Measurements from ENCODE around the gene TNRC6B.
"Not testable (repeated sequence)": the region's sequence is repeated elsewhere in the genome, so short reads cannot be mapped to it uniquely, and the experiment has no call there.

The TNRC6B gene

GRCh38 chr22:40182231-40182835, 4.6 kb downstream of the TNRC6B start:
- DNase-seq (ENCODE audit: low read depth), result peak; percentile 69
- no peak overlapping the region for H3K4me3 ChIP-seq (ENCODE audit: control insufficient read depth, low read depth, low read length)
- TF ChIP-seq CTCF (conservative IDR thresholded peaks at IDR 0.05; ENCODE audit: control insufficient read depth, insufficient read depth, low read depth, low read length), result no peak

- peak; percentile 80 for DNase-seq (ENCODE audit: low read depth)
- no peak for TF ChIP-seq CTCF (conservative IDR thresholded peaks at IDR 0.05; ENCODE audit: control insufficient read depth, insufficient read depth, low read depth, low read length)
- H3K4me3 ChIP-seq (ENCODE audit: control insufficient read depth, low read depth, low read length), result peak overlapping the region; percentile 15
Measured at GRCh38 chr22:40183029-40183581, 5.4 kb downstream of the TNRC6B start.

GRCh38 chr22:40183603-40184002, 5.9 kb downstream of the TNRC6B start:
- not testable (repeated sequence) for DNase-seq (ENCODE audit: low read depth); H3K4me3 ChIP-seq (ENCODE audit: control insufficient read depth, low read depth, low read length)

GRCh38 chr22:40187389-40187788, 9.7 kb downstream of the TNRC6B start:
- H3K4me3 ChIP-seq (ENCODE audit: control insufficient read depth, low read depth, low read length), result no peak overlapping the region
- no peak for TF ChIP-seq CTCF (conservative IDR thresholded peaks at IDR 0.05; ENCODE audit: control insufficient read depth, insufficient read depth, low read depth, low read length)
- DNase-seq (ENCODE audit: low read depth), result no peak

GRCh38 chr22:40189997-40190396, 12.3 kb downstream of the TNRC6B start:
- no peak for TF ChIP-seq CTCF (conservative IDR thresholded peaks at IDR 0.05; ENCODE audit: control insufficient read depth, insufficient read depth, low read depth, low read length)

GRCh38 chr22:40190501-40190900, 12.8 kb downstream of the TNRC6B start:
- no peak overlapping the region for H3K4me3 ChIP-seq (ENCODE audit: control insufficient read depth, low read depth, low read length)
- TF ChIP-seq CTCF (conservative IDR thresholded peaks at IDR 0.05; ENCODE audit: control insufficient read depth, insufficient read depth, low read depth, low read length), result no peak
- no peak for DNase-seq (ENCODE audit: low read depth)

More at GRCh38 chr22:40189997-40190396, 12.3 kb downstream of the TNRC6B start:
- no peak for DNase-seq (ENCODE audit: low read depth)
- H3K4me3 ChIP-seq (ENCODE audit: control insufficient read depth, low read depth, low read length), result no peak overlapping the region

- DNase-seq (ENCODE audit: low read depth), result peak; percentile 63
- no peak overlapping the region for H3K4me3 ChIP-seq (ENCODE audit: control insufficient read depth, low read depth, low read length)
- peak; percentile 47 for TF ChIP-seq CTCF (conservative IDR thresholded peaks at IDR 0.05; ENCODE audit: control insufficient read depth, insufficient read depth, low read depth, low read length)
Measured at GRCh38 chr22:40193429-40194421, 16.0 kb downstream of the TNRC6B start.

Measured in fibroblast of mammary gland (primary cell).